Vagina (tissue), 2 donors: ENCODE results near the gene LRRC10B. TPM values are rescaled to one million over a fixed set of nuclear protein-coding genes. Genes with fewer than 3 reads are reported as not detected.

Experiments used
- DNase-seq, 2 donors: peaks; one replicate each; pipeline ENCODE4 v3.0.0-alpha.2; 2017; ENCODE audit errors: extremely low spot score in 2 of 2
- H3K27ac ChIP-seq: fragments of 200-600 bp; sonication (generic); one replicate; pipeline ENCODE4 v1.5.1; 2019
- H3K27me3 ChIP-seq: fragments of 200-600 bp; sonication (generic); one replicate; pipeline ENCODE4 v1.5.1; 2019
- H3K36me3 ChIP-seq, 2 donors: fragments of 200-600 bp; sonication (generic); one replicate each; pipeline ENCODE4 v1.5.1; 2017 to 2019
- H3K4me1 ChIP-seq: fragments of 200-600 bp; sonication (generic); one replicate; pipeline ENCODE4 v1.5.1; 2019
- H3K4me3 ChIP-seq, 2 donors: fragments of 200-600 bp; sonication (generic); 1 replicate in 1 of 2; 2 replicates in 1 of 2; pipeline ENCODE4 v1.5.1; 2016 to 2019
- H3K9me3 ChIP-seq: fragments of 200-600 bp; sonication (generic); one replicate; pipeline ENCODE4 v1.5.1; 2019
- CTCF ChIP-seq, 3 experiments: fragments of 450-650 bp in 2 of 3; fragments of 200-600 bp in 1 of 3; sonication (generic) in 1 of 3; IDR thresholded peaks; one replicate each; pipeline ENCODE4 v1.5.1; 2017 to 2019; ENCODE audit warnings: antibody characterized with exemption in 3 of 3, mild to moderate bottlenecking in 2 of 3, moderate library complexity in 2 of 3
- POLR2A ChIP-seq, 2 donors: fragments of 450-650 bp; IDR thresholded peaks; one replicate each; pipeline ENCODE4 v1.6.1; 2017; ENCODE audit warnings: antibody characterized with exemption in 2 of 2, mild to moderate bottlenecking in 2 of 2, moderate library complexity in 2 of 2
- POLR2AphosphoS5 ChIP-seq, 2 donors: sonication (generic); formaldehyde crosslinking; IDR thresholded peaks; one replicate each; pipeline ENCODE4 v1.9.0; 2017; ENCODE audit warnings: antibody characterized with exemption in 2 of 2, mild to moderate bottlenecking in 2 of 2, low read depth in 1 of 2; ENCODE audit not compliant: insufficient read depth in 1 of 2
- intact Hi-C: fragments of 100-400 bp; cut with DNase I; formaldehyde crosslinking; loops from one replicate; pipeline ENCODE4 v1.15.1; 2023
- total RNA-seq: library from RNA; depleted of rRNA; stranded (reverse); fragments of >200 nt; gene quantifications from one replicate; pipeline ENCODE4 v1.2.3, GENCODE V29; 2016

Gene LRRC10B
- total RNA-seq, 1 donor from 2014 or later, result 0.74 TPM

GRCh38 chr11:61509043-61510029 lies 787 bp downstream of the LRRC10B start:
- H3K27me3 ChIP-seq, result peaks cover 8% of the 10 kb centered on the region
- no peak for DNase-seq
- H3K4me1 ChIP-seq, result peaks cover 18% of the 10 kb centered on the region
- intact Hi-C loops, result loop anchor here (10.0 kb wide), 1 partner anchor 65 kb away; no protein-coding TSS in a partner anchor
- TF ChIP-seq POLR2AphosphoS5 (IDR thresholded peaks at IDR 0.05; ENCODE audit: insufficient read depth in 1 of 2, low read depth in 1 of 2) (no peak), CTCF (IDR thresholded peaks at IDR 0.05) (peak in 2 of 3 experiments; percentile 25 to 32), POLR2A (IDR thresholded peaks at IDR 0.05) (no peak)
- H3K36me3 ChIP-seq, result no peaks in the 10 kb centered on the region
- peak overlapping the region; percentile 32 to 33 for H3K4me3 ChIP-seq
- peak overlapping the region; percentile 71 for H3K27ac ChIP-seq
- no peaks in the 10 kb centered on the region for H3K9me3 ChIP-seq

- no peak overlapping the region for H3K4me3 ChIP-seq
- DNase-seq, result no peak
- H3K36me3 ChIP-seq, result no peaks in the 10 kb centered on the region
- H3K4me1 ChIP-seq, result peaks cover 18% of the 10 kb centered on the region
- H3K9me3 ChIP-seq, result no peaks in the 10 kb centered on the region
- H3K27ac ChIP-seq, result peak overlapping the region; percentile 71
- TF ChIP-seq CTCF (IDR thresholded peaks at IDR 0.05), result no peak
- TF ChIP-seq POLR2A (IDR thresholded peaks at IDR 0.05), result no peak
- TF ChIP-seq POLR2AphosphoS5 (IDR thresholded peaks at IDR 0.05; ENCODE audit: insufficient read depth in 1 of 2, low read depth in 1 of 2), result no peak
- intact Hi-C loops, result loop anchor here (10.0 kb wide), 1 partner anchor 66 kb away; no protein-coding TSS in a partner anchor
- H3K27me3 ChIP-seq, result peaks cover 8% of the 10 kb centered on the region
Measured at GRCh38 chr11:61510166-61510919, 1.8 kb downstream of the LRRC10B start.

GRCh38 chr11:61510974-61511373 lies 2.4 kb downstream of the LRRC10B start:
- Histone ChIP-seq H3K27me3 (peaks cover 8% of the 10 kb centered on the region), H3K4me1 (peaks cover 18% of the 10 kb centered on the region), H3K27ac (peak overlapping the region; percentile 71), H3K36me3 (no peaks in the 10 kb centered on the region), H3K4me3 (no peak overlapping the region), H3K9me3 (no peaks in the 10 kb centered on the region)
- DNase-seq, result no peak
- peak in 1 of 2 donors; percentile 51 for TF ChIP-seq POLR2AphosphoS5 (IDR thresholded peaks at IDR 0.05; ENCODE audit: insufficient read depth in 1 of 2, low read depth in 1 of 2)
- no peak for TF ChIP-seq POLR2A (IDR thresholded peaks at IDR 0.05)
- no peak for TF ChIP-seq CTCF (IDR thresholded peaks at IDR 0.05)
- intact Hi-C loops, result loop anchor here (10.0 kb wide), 1 partner anchor 66 kb away; no protein-coding TSS in a partner anchor

- no peaks in the 10 kb centered on the region for H3K36me3 ChIP-seq
- DNase-seq, result no peak
- no peak overlapping the region for H3K4me3 ChIP-seq
- intact Hi-C loops, result loop anchor here (10.0 kb wide), 1 partner anchor 67 kb away; no protein-coding TSS in a partner anchor
- H3K4me1 ChIP-seq, result peaks cover 19% of the 10 kb centered on the region
- peak overlapping the region; percentile 9 for H3K27ac ChIP-seq
- TF ChIP-seq POLR2A (IDR thresholded peaks at IDR 0.05) (no peak), CTCF (IDR thresholded peaks at IDR 0.05) (no peak), POLR2AphosphoS5 (IDR thresholded peaks at IDR 0.05; ENCODE audit: insufficient read depth in 1 of 2, low read depth in 1 of 2) (no peak)
- H3K27me3 ChIP-seq, result peaks cover 8% of the 10 kb centered on the region
- H3K9me3 ChIP-seq, result no peaks in the 10 kb centered on the region
Measured at GRCh38 chr11:61511383-61511782, 2.8 kb downstream of the LRRC10B start.
